WTC11 (cell line): ENCODE results near the gene QSOX2. TPM values are rescaled to one million over a fixed set of nuclear protein-coding genes. Genes with fewer than 3 reads are reported as not detected.

Experiments
- total RNA-seq: library from RNA; stranded (reverse); gene quantifications from 3 replicates; pipeline ENCODE4 v1.2.3, GENCODE V29; 2021

Gene QSOX2
- total RNA-seq, 1 experiment from 2014 or later = 33.2 TPM

Other genes starting within 250 kb of the QSOX2 start
- gene NACC2, start 150.5 kb downstream of the QSOX2 start, total RNA-seq = 14.1 to 17.1 TPM (median 14.5 TPM) in 3 replicates
- gene TMEM250, start 126.9 kb downstream of the QSOX2 start, total RNA-seq = 39.4 to 41.0 TPM (median 39.5 TPM) in 3 replicates
- gene LHX3, start 40.7 kb downstream of the QSOX2 start, total RNA-seq = 0.11 TPM in 1 of 3 replicates, not detected in the others
- gene CCDC187, start 58.3 kb upstream of the QSOX2 start, total RNA-seq = 0.02 to 0.04 TPM in 2 of 3 replicates, not detected in the other
- gene GPSM1, start 81.7 kb upstream of the QSOX2 start, total RNA-seq = 14.2 to 16.2 TPM (median 16.2 TPM) in 3 replicates
- 13.5 to 17.2 TPM (median 15.0 TPM) in 3 replicates for gene DNLZ, start 117.9 kb upstream of the QSOX2 start, total RNA-seq
- gene CARD9, start 127.9 kb upstream of the QSOX2 start, total RNA-seq = 0.76 to 0.96 TPM (median 0.96 TPM) in 3 replicates
- gene SNAPC4, start 154.4 kb upstream of the QSOX2 start, total RNA-seq = 18.9 to 22.8 TPM (median 20.0 TPM) in 3 replicates
- gene ENTR1, start 164.8 kb upstream of the QSOX2 start, total RNA-seq = 102 to 140 TPM (median 103 TPM) in 3 replicates
- 77.0 to 103 TPM (median 79.2 TPM) in 3 replicates for gene PMPCA, start 164.8 kb upstream of the QSOX2 start, total RNA-seq
- 23.6 to 25.5 TPM (median 24.0 TPM) in 3 replicates for gene INPP5E, start 194.0 kb upstream of the QSOX2 start, total RNA-seq
- gene SEC16A, start 237.2 kb upstream of the QSOX2 start, total RNA-seq = 52.1 to 70.9 TPM (median 52.3 TPM) in 3 replicates